Transverse colon (tissue), 4 donors: Measurements from ENCODE around the gene KLHDC2. TPM values are rescaled to one million over a fixed set of nuclear protein-coding genes. Genes with fewer than 3 reads are reported as not detected.
"Not testable (repeated sequence)": the region's sequence is repeated elsewhere in the genome, so short reads cannot be mapped to it uniquely, and the experiment has no call there.

Source experiments
- DNase-seq: peaks from one replicate; pipeline ENCODE4 v3.0.0-alpha.2; 2019
- H3K27ac ChIP-seq, 4 donors: fragments of 200-600 bp; sonication (generic); 2 replicates each; pipeline ENCODE4 v1.5.1; 2016 to 2018; ENCODE audit warnings: inconsistent platforms in 4 of 4
- H3K27me3 ChIP-seq: fragments of 200-600 bp; sonication (generic); 2 replicates; pipeline ENCODE4 v1.5.1; 2017; ENCODE audit warnings: inconsistent platforms
- H3K36me3 ChIP-seq, 4 donors: fragments of 200-600 bp; sonication (generic); 2 replicates each; pipeline ENCODE4 v1.5.1; 2017 to 2019; ENCODE audit warnings: inconsistent platforms in 4 of 4
- H3K4me1 ChIP-seq, 4 donors: fragments of 200-600 bp; sonication (generic); 2 replicates each; pipeline ENCODE4 v1.5.1; 2017 to 2020; ENCODE audit warnings: inconsistent platforms in 4 of 4
- H3K4me3 ChIP-seq, 4 donors: fragments of 200-600 bp; sonication (generic); 1 replicate in 1 of 4; 2 replicates in 3 of 4; pipeline versions ENCODE4 v1.5.1 to v1.6.1; 2017 to 2019; ENCODE audit warnings: inconsistent platforms in 4 of 4
- H3K9me3 ChIP-seq, 2 donors: fragments of 200-600 bp; sonication (generic); 2 replicates each; pipeline ENCODE4 v1.5.1; 2017 to 2019; ENCODE audit warnings: inconsistent platforms in 2 of 2
- CTCF ChIP-seq, 5 experiments: fragments of 200-600 bp in 3 of 5; fragments of 450-650 bp in 2 of 5; sonication (generic) in 3 of 5; IDR thresholded peaks; 1 replicate in 2 of 5; 2 replicates in 3 of 5; pipeline ENCODE4 v1.5.1; 2016 to 2017; ENCODE audit warnings: antibody characterized with exemption in 5 of 5, inconsistent platforms in 3 of 5, mild to moderate bottlenecking in 2 of 5, moderate library complexity in 1 of 5
- EP300 ChIP-seq: sonication (generic); formaldehyde crosslinking; IDR thresholded peaks from one replicate; pipeline ENCODE4 v1.6.1; 2017; ENCODE audit warnings: antibody characterized with exemption, low read depth
- POLR2A ChIP-seq: fragments of 450-650 bp; IDR thresholded peaks from one replicate; pipeline ENCODE4 v1.6.1; 2016; ENCODE audit warnings: antibody characterized with exemption, mild to moderate bottlenecking, moderate library complexity
- POLR2AphosphoS5 ChIP-seq, 3 donors: sonication (generic); formaldehyde crosslinking; IDR thresholded peaks; one replicate each; pipeline ENCODE4 v1.6.1; 2016; ENCODE audit warnings: antibody characterized with exemption in 3 of 3
- WGBS, 2 donors: methylation state at CpG; one replicate each; pipeline ENCODE4 v1.1.5; 2018; ENCODE audit warnings: low coverage in 1 of 2; 5-methylcytosine and 5-hydroxymethylcytosine counted together
- in situ Hi-C, 4 donors: fragments of 200-750 bp; cut with MboI; loops; one replicate each; pipeline versions ENCODE4 v1.15.0 to v1.15.1; 2017; ENCODE audit warnings: low sequenced_read_pairs in 3 of 4, low pct_ligation_motif_present in 1 of 4, low pct_unique_long_range_greater_than_20kb in 1 of 4
- intact Hi-C: fragments of 100-400 bp; cut with DNase I; formaldehyde crosslinking; loops from one replicate; pipeline ENCODE4 v1.15.1; 2023; ENCODE audit warnings: low total_unique reads
- total RNA-seq, 4 donors: library from RNA; depleted of rRNA; stranded (reverse); fragments of >200 nt; gene quantifications; one replicate each; pipeline ENCODE4 v1.1.0, GENCODE V29; 2016

KLHDC2 gene
- total RNA-seq, 4 donors from 2014 or later = 88.6 to 113 (median 109) TPM

DNA sequence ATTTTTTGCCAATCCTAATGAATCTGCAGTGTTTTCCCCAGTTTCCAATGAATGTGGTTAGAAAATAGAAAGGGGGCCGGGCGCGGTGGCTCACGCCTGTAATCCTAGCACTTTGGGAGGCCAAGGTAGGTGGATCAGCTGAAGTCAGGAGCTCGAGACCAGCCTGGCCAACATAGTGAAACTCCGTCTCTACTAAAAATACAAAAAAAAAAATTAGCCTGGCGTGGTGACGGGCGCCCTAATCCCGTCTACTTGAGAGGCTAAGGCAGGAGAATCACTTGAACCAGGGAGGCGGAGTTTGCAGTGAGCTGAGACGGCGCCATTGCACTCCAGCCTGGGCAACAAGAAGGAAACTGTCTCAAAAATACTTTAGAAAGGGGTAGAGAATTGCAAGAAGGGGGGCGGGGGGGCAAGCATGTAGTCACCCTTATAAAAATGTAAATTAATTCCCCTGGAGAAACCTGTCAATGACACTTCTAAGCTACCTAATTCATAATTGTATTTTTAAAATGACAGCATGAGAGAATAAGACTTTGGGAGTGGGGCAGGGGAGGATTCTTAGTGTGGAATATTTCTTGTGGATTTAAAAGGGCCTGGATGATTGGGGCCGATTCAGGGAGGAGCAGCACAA, 1.7 kb downstream of the KLHDC2 start:
- H3K4me3 ChIP-seq = peak overlapping the region in 3 of 4 donors; percentile 84 to 99 (median 96)
- no peak for TF ChIP-seq EP300
- no peak for TF ChIP-seq POLR2AphosphoS5 (IDR thresholded peaks at IDR 0.05)
- TF ChIP-seq POLR2A = no peak
- no peak for TF ChIP-seq CTCF (IDR thresholded peaks at IDR 0.05)
- H3K27ac ChIP-seq = peak overlapping the region; percentile 98 to 100 (median 99)
- H3K27me3 ChIP-seq = no peaks in the 10 kb centered on the region
- H3K36me3 ChIP-seq = peaks cover 0 to 19% (median 5%) of the 10 kb centered on the region in 4 donors
- intact Hi-C loops (no loop called here), in situ Hi-C loops (loop anchor here in 3 of 4 donors (10.0 to 25.0 kb wide), 2 partner anchors 132 to 135 kb away; partner anchors contain the start of gene DNAAF2 (in 3 of the 3))
- 18 to 30% methylated on average over 6 to 15 of the region's 15 CpGs for WGBS, 2 donors
- peak; percentile 18 for DNase-seq
- peaks cover 22 to 39% (median 38%) of the 10 kb centered on the region in 4 donors for H3K4me1 ChIP-seq
- H3K9me3 ChIP-seq = no peaks in the 10 kb centered on the region

GRCh38 chr14:49770212-49770817, 2.4 kb downstream of the KLHDC2 start:
- peak overlapping the region; percentile 98 to 100 (median 99) for H3K27ac ChIP-seq
- intact Hi-C loops (no loop called here), in situ Hi-C loops (loop anchor here in 1 of 4 donors (25.0 kb wide), 1 partner anchor 133 kb away; the partner anchor contains the start of gene DNAAF2)
- peak; percentile 17 to 70 (median 68) for TF ChIP-seq POLR2AphosphoS5 (IDR thresholded peaks at IDR 0.05)
- TF ChIP-seq EP300 = no peak
- peak; percentile 48 for TF ChIP-seq POLR2A
- no peak for TF ChIP-seq CTCF (IDR thresholded peaks at IDR 0.05)
- peaks cover 0 to 25% (median 8%) of the 10 kb centered on the region in 4 donors for H3K36me3 ChIP-seq
- H3K4me1 ChIP-seq = peaks cover 22 to 39% (median 38%) of the 10 kb centered on the region in 4 donors
- H3K4me3 ChIP-seq = peak overlapping the region in 3 of 4 donors; percentile 84 to 99 (median 96)
- WGBS, 2 donors = 29 to 35% methylated on average over 3 to 4 of the region's 4 CpGs
- no peaks in the 10 kb centered on the region for H3K9me3 ChIP-seq
- no peaks in the 10 kb centered on the region for H3K27me3 ChIP-seq
- DNase-seq = peak; percentile 69

- DNase-seq, H3K27me3 ChIP-seq, H3K9me3 ChIP-seq, H3K4me3 ChIP-seq, intact Hi-C loops: not testable (repeated sequence)
- Histone ChIP-seq H3K27ac (peak overlapping the region in 2 of 4 donors; percentile 99), H3K36me3 (peaks cover 0 to 35% (median 15%) of the 10 kb centered on the region in 4 donors), H3K4me1 (peaks cover 22 to 38% (median 36%) of the 10 kb centered on the region in 4 donors)
- 91 to 96% methylated on average over 10 of the region's 10 CpGs for WGBS, 2 donors
- in situ Hi-C loops = loop anchor here in 1 of 4 donors (25.0 kb wide), 1 partner anchor 134 kb away; the partner anchor contains the start of gene DNAAF2
Measured at GRCh38 chr14:49771691-49772090, 3.7 kb downstream of the KLHDC2 start.

- no peak overlapping the region for H3K4me3 ChIP-seq
- 89 to 91% methylated on average over 1 of the region's 1 CpG for WGBS, 2 donors
- H3K4me1 ChIP-seq = peaks cover 20 to 29% (median 28%) of the 10 kb centered on the region in 4 donors
- no peak for DNase-seq
- peaks cover 0 to 55% (median 25%) of the 10 kb centered on the region in 4 donors for H3K36me3 ChIP-seq
- in situ Hi-C loops = loop anchor here in 1 of 4 donors (25.0 kb wide), 1 partner anchor 137 kb away; the partner anchor contains the start of gene DNAAF2
- H3K27ac ChIP-seq = no peak overlapping the region
- intact Hi-C loops = no loop called here
- no peak for TF ChIP-seq POLR2A
- TF ChIP-seq CTCF (IDR thresholded peaks at IDR 0.05) = no peak
- TF ChIP-seq POLR2AphosphoS5 (IDR thresholded peaks at IDR 0.05) = no peak
- no peak for TF ChIP-seq EP300
- H3K27me3 ChIP-seq = no peaks in the 10 kb centered on the region
- no peaks in the 10 kb centered on the region for H3K9me3 ChIP-seq
Measured at GRCh38 chr14:49774106-49774505, 6.2 kb downstream of the KLHDC2 start.
